ENCODE measurements around the gene ATOH8.
"Not testable (repeated sequence)": the region's sequence is repeated elsewhere in the genome, so short reads cannot be mapped to it uniquely, and the experiment has no call there.

Gene ATOH8

DNA sequence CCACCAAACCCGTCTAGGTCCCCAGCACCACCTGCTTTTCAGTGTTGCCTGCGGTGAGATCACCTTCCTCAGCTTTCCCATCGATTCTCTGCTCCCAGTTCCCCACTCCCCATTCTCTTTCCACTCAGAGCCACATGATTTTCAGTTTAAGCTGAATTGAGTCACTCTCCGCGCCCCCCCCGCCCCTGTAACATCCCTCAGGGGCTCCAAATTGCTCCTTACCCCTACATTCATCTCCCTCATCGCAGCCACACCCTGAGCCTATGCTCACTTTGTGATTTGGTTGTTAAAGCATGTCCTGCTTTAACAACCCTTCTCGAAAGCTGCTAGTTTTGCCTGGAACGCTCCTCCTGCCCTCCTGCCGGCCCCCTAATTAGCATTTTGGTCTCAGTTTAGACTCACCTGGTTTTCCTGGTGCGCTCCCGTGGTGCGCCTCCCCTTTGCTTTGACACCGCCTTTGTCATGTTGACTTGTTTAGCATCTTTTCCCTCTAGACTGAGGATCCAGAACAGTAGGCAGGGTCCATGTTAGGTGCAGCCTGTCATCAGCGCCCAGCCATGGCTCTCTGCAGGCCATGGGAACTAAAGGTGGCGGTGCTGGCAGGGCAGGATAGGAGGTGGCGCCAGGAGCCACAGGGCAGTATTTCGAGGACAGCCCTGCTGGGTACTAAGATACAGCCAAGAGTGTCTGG, 74.2 kb downstream of the ATOH8 start:
- TF ChIP-seq, protein P1, sequence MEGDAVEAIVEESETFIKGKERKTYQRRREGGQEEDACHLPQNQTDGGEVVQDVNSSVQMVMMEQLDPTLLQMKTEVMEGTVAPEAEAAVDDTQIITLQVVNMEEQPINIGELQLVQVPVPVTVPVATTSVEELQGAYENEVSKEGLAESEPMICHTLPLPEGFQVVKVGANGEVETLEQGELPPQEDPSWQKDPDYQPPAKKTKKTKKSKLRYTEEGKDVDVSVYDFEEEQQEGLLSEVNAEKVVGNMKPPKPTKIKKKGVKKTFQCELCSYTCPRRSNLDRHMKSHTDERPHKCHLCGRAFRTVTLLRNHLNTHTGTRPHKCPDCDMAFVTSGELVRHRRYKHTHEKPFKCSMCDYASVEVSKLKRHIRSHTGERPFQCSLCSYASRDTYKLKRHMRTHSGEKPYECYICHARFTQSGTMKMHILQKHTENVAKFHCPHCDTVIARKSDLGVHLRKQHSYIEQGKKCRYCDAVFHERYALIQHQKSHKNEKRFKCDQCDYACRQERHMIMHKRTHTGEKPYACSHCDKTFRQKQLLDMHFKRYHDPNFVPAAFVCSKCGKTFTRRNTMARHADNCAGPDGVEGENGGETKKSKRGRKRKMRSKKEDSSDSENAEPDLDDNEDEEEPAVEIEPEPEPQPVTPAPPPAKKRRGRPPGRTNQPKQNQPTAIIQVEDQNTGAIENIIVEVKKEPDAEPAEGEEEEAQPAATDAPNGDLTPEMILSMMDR (IDR thresholded peaks at IDR 0.05; ENCODE audit: low read depth, low read length, missing control alignments), result no peak
- no peak for DNase-seq (ENCODE audit: low read depth)
- no peak overlapping the region for H3K4me3 ChIP-seq (ENCODE audit: low read depth, low read length)

DNA sequence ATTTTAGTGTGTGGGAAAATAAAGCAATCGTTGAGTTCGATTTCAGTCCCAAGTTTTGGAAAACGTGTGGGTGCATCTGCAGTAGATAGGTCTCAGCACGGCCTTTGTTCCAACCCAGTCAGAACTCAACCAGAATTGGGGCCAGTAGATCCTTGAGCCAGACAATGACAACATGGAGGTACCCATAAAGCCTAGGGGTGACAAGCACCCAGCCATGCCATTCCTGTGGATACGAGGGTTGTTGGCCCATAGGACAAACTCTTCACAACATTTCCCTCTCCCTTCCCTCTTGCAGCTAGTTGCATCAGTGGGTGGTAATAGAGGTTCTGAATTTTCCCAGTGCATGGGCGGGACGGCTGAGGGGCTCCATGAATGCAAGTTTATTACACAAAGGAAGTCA, 74.9 kb downstream of the ATOH8 start:
- no peak overlapping the region for H3K4me3 ChIP-seq (ENCODE audit: low read depth, low read length)
- DNase-seq (ENCODE audit: low read depth), result no peak
- TF ChIP-seq, protein P1 (IDR thresholded peaks at IDR 0.05; ENCODE audit: low read depth, low read length, missing control alignments), result no peak

DNA sequence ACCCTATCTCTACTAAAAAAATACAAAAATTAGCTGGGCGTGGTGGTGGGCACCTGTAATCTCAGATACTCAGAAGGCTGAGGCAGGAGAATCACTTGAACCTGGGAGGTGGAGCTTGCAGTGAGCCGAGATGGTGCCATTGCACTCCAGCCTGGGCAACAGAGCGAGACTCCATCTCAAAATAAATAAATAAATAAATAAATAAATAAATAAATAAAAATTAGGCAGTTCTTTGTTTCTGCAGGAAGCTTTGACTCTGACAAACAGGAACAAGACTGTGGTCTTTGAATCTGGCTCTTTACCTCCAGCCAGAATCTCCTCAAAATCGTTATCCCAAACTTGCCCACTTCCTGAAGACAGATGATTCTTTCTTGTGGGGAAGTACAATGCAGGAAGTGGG, 75.6 kb downstream of the ATOH8 start:
- not testable (repeated sequence) for H3K4me3 ChIP-seq (ENCODE audit: low read depth, low read length); DNase-seq (ENCODE audit: low read depth)

DNA sequence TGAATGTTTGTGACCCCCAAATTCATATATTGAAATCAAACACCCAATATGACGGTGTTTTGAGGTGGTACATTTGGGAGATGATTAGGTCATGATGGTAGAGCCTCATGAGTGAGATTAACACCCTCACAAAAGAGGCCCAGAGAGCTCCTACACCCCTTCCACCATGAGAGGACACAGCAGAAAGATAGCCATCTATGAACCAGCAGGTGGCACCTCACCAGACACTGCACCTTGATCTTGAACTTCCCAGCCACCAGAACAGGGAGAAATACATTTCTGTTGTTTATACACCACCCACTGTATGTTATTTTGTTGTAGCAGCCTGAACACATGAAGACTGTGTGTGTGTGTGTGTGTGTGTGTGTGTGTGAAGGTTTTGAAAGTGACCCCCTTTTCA, 76.9 kb downstream of the ATOH8 start:
- TF ChIP-seq, protein P1 (IDR thresholded peaks at IDR 0.05; ENCODE audit: low read depth, low read length, missing control alignments), result peak; percentile 28
- no peak for DNase-seq (ENCODE audit: low read depth)
- no peak overlapping the region for H3K4me3 ChIP-seq (ENCODE audit: low read depth, low read length)

DNA sequence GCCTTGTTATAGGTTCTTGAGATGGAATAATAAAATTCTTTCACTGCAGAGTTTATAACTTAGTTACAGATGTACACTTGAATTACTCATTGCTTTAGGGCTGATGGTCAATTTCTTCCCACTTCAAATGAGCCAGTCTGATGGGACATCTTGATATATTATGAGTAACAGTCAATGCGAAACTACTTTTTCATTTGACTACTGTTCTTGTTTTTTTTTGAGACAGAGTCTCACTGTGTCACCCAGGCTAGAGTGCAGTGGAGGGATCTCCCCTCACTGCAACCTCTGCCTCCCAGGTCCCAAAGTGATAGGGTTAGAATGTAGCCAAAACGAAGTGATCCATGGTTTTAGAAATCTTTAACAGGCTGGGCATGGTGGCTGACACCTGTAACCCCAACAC, 77.9 kb downstream of the ATOH8 start:
- no peak for DNase-seq (ENCODE audit: low read depth)
- TF ChIP-seq, protein P1 (IDR thresholded peaks at IDR 0.05; ENCODE audit: low read depth, low read length, missing control alignments), result no peak

DNA sequence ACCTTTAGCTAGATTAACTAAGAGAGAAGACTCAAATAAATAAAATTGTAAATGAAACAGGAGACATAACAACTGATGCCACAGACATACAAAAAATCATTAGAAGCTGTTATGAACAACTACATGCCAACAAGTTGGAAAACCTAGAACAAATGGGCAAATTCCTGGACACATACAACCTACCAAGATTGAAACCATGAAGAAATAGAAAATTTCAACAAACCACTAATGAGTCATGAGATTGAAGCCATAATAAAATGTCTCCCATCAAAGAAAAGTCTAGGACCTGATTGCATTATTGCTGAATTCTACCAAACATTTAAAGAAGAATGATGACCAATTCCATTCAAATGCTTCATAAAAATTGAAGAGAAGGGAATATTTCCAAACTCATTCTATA, 80.7 kb downstream of the ATOH8 start:
- TF ChIP-seq, protein P1 (IDR thresholded peaks at IDR 0.05; ENCODE audit: low read depth, low read length, missing control alignments), result no peak
- no peak for DNase-seq (ENCODE audit: low read depth)
- H3K4me3 ChIP-seq (ENCODE audit: low read depth, low read length), result no peak overlapping the region

More for the DNA sequence above, 77.9 kb downstream of the ATOH8 start:
- H3K4me3 ChIP-seq (ENCODE audit: low read depth, low read length), result no peak overlapping the region

Data from GM12864 (cell line).